Keratinocyte (primary cell): Measurements from ENCODE around the gene SETBP1. TPM values are rescaled to one million over a fixed set of nuclear protein-coding genes. Genes with fewer than 3 reads are reported as not detected.

Experiments
- DNase-seq: peaks from one replicate; pipeline ENCODE4 v3.0.0-alpha.2; 2011; ENCODE audit warnings: low read depth, missing footprints, low spot score
- FAIRE-seq: peaks from 2 replicates; lab custom pipeline; 2011; peaks lifted over from hg19 to GRCh38; lab: Jason Lieb, UNC
- H2AFZ ChIP-seq: 2 replicates; pipeline ENCODE4 v1.6.0; 2012; ENCODE audit warnings: low read length, control low read depth, inconsistent platforms; ENCODE audit not compliant: control insufficient read depth
- H3K27ac ChIP-seq: 2 replicates; pipeline ENCODE4 v1.5.1; 2011; ENCODE audit warnings: low read length; ENCODE audit not compliant: control insufficient read depth, insufficient read depth
- H3K27me3 ChIP-seq: 3 replicates; pipeline ENCODE4 v1.6.0; 2011; ENCODE audit warnings: low read length; ENCODE audit not compliant: control insufficient read depth, insufficient read depth; ENCODE audit errors: extremely low read depth
- H3K36me3 ChIP-seq, 2 experiments: 2 replicates in 1 of 2; 3 replicates in 1 of 2; pipeline ENCODE4 v1.5.1; 2011; ENCODE audit warnings: low read length in 2 of 2, mild to moderate bottlenecking in 1 of 2; ENCODE audit not compliant: control insufficient read depth in 2 of 2, insufficient read depth in 2 of 2; ENCODE audit errors: extremely low read depth in 1 of 2
- H3K4me1 ChIP-seq: 3 replicates; pipeline ENCODE4 v1.5.1; 2011; ENCODE audit warnings: low read length; ENCODE audit not compliant: control insufficient read depth, insufficient read depth; ENCODE audit errors: extremely low read depth
- H3K4me2 ChIP-seq: 3 replicates; pipeline ENCODE4 v1.6.0; 2011; ENCODE audit warnings: low read depth, low read length; ENCODE audit not compliant: control insufficient read depth, insufficient read depth; ENCODE audit errors: extremely low read depth
- H3K4me3 ChIP-seq, 3 experiments: fragments of 200-600 bp in 1 of 3; sonication (generic) in 1 of 3; 2 replicates in 2 of 3; 3 replicates in 1 of 3; pipeline ENCODE4 v1.5.1; 2011 to 2016; ENCODE audit warnings: low read length in 3 of 3, mild to moderate bottlenecking in 3 of 3, control low read depth in 2 of 3, inconsistent platforms in 1 of 3, low read depth in 1 of 3, mixed read lengths in 1 of 3, mixed run types in 1 of 3, moderate library complexity in 1 of 3; ENCODE audit not compliant: control insufficient read depth in 2 of 3, insufficient read depth in 2 of 3; ENCODE audit errors: extremely low read depth in 1 of 3
- H3K79me2 ChIP-seq: 2 replicates; pipeline ENCODE4 v1.6.0; 2012; ENCODE audit warnings: low read length; ENCODE audit not compliant: control insufficient read depth, insufficient read depth
- H3K9ac ChIP-seq: 3 replicates; pipeline ENCODE4 v1.6.0; 2011; ENCODE audit warnings: low read length; ENCODE audit not compliant: control insufficient read depth, insufficient read depth; ENCODE audit errors: extremely low read depth
- H3K9me1 ChIP-seq: 3 replicates; pipeline ENCODE4 v1.6.0; 2011; ENCODE audit warnings: low read length; ENCODE audit not compliant: control insufficient read depth, insufficient read depth; ENCODE audit errors: extremely low read depth
- H3K9me3 ChIP-seq: 2 replicates; pipeline ENCODE4 v1.5.1; 2012; ENCODE audit warnings: low read depth, low read length; ENCODE audit not compliant: control insufficient read depth
- H4K20me1 ChIP-seq: 3 replicates; pipeline ENCODE4 v1.6.0; 2011; ENCODE audit warnings: low read length; ENCODE audit not compliant: control insufficient read depth, insufficient read depth; ENCODE audit errors: extremely low read depth
- CTCF ChIP-seq, 3 experiments: IDR thresholded peaks in 1 of 3; conservative IDR thresholded peaks in 1 of 3; optimal IDR thresholded peaks in 1 of 3; 2 replicates in 2 of 3; 3 replicates in 1 of 3; pipeline versions ENCODE3 to v1.5.1; 2011; ENCODE audit warnings: low read length in 3 of 3, mild to moderate bottlenecking in 3 of 3, moderate library complexity in 2 of 3, control low read depth in 1 of 3, inconsistent platforms in 1 of 3; ENCODE audit not compliant: insufficient read depth in 2 of 3; ENCODE audit errors: extremely low read depth in 1 of 3
- EZH2 ChIP-seq: IDR thresholded peaks from one replicate; pipeline ENCODE4 v1.6.1; 2012; ENCODE audit warnings: inconsistent platforms, mild to moderate bottlenecking, low read length, moderate library complexity
- dilution Hi-C: fragments of 300-500 bp; cut with MboI; formaldehyde crosslinking; loops from one replicate; pipeline ENCODE4 v1.7.0; 2020; ENCODE audit warnings: low sequenced_read_pairs; ENCODE audit not compliant: extremely low pct_ligation_motif_present
- polyA plus RNA-seq, 5 experiments: library from polyadenylated mRNA; depleted of rRNA in 3 of 5; stranded (reverse) in 3 of 5; stranded (forward) in 1 of 5; unstranded in 1 of 5; fragments of >200 nt; gene quantifications; 1 replicate in 1 of 5; 2 replicates in 3 of 5; 3 replicates in 1 of 5; pipeline versions ENCODE4 v1.2.1 to v1.2.3, GENCODE V29; 2011 to 2012; ENCODE audit warnings: missing spikeins in 2 of 5, low read depth in 1 of 5, low replicate concordance in 1 of 5

The SETBP1 gene
- polyA plus RNA-seq, 1 donor (not counting 4 experiments of a cell fraction or from before 2014, with no cell fraction given) = 3.3 TPM

- H2AFZ ChIP-seq = no peak overlapping the region
- TF ChIP-seq EZH2 = no peak
- no peak for TF ChIP-seq CTCF (optimal IDR thresholded peaks at IDR 0.05 in 1 of 3, IDR thresholded peaks at IDR 0.05 in 1 of 3, conservative IDR thresholded peaks at IDR 0.05 in 1 of 3; ENCODE audit: extremely low read depth in 1 of 3, insufficient read depth in 2 of 3, low read length in 3 of 3)
Measured at GRCh38 chr18:44881461-44882162, 200.9 kb downstream of the SETBP1 start.

GRCh38 chr18:44882163-44882868, 201.6 kb downstream of the SETBP1 start:
- Histone ChIP-seq H3K79me2 (no peaks in the 10 kb centered on the region), H3K9ac (no peak overlapping the region), H4K20me1 (no peaks in the 10 kb centered on the region), H3K4me1 (peaks cover 6% of the 10 kb centered on the region), H2AFZ (no peak overlapping the region), H3K9me1 (no peaks in the 10 kb centered on the region), H3K4me2 (no peak overlapping the region), H3K27me3 (no peaks in the 10 kb centered on the region), H3K4me3 (no peak overlapping the region), H3K9me3 (no peaks in the 10 kb centered on the region), H3K36me3 (no peaks in the 10 kb centered on the region), H3K27ac (no peak overlapping the region)
- TF ChIP-seq EZH2 (no peak), CTCF (optimal IDR thresholded peaks at IDR 0.05 in 1 of 3, IDR thresholded peaks at IDR 0.05 in 1 of 3, conservative IDR thresholded peaks at IDR 0.05 in 1 of 3; ENCODE audit: extremely low read depth in 1 of 3, insufficient read depth in 2 of 3, low read length in 3 of 3) (no peak)
- no peak for FAIRE-seq
- DNase-seq = no peak
- dilution Hi-C loops = no loop called here

More at GRCh38 chr18:44881461-44882162, 200.9 kb downstream of the SETBP1 start:
- DNase-seq = no peak
- Histone ChIP-seq H4K20me1 (no peaks in the 10 kb centered on the region), H3K27me3 (no peaks in the 10 kb centered on the region), H3K4me1 (no peaks in the 10 kb centered on the region), H3K36me3 (peaks cover 0 to 2% of the 10 kb centered on the region in 2 experiments), H3K27ac (no peak overlapping the region), H3K79me2 (no peaks in the 10 kb centered on the region), H3K4me2 (no peak overlapping the region), H3K9me1 (no peaks in the 10 kb centered on the region), H3K4me3 (no peak overlapping the region), H3K9me3 (no peaks in the 10 kb centered on the region), H3K9ac (no peak overlapping the region)
- FAIRE-seq = no peak
- dilution Hi-C loops = no loop called here
